GM19397 (cell line): Measurements from ENCODE around the gene CLEC3B.
"Not testable (repeated sequence)": the region's sequence is repeated elsewhere in the genome, so short reads cannot be mapped to it uniquely, and the experiment has no call there.

Source experiments
- ATAC-seq: cut with Tn5 transposase; IDR thresholded peaks from one replicate; pipeline ENCODE4 v1.9.1; 2021; ENCODE audit warnings: mild to moderate bottlenecking, moderate library complexity; ENCODE audit not compliant: unreplicated experiment

CLEC3B gene

GRCh38 chr3:45034612-45035252 is 8.6 kb downstream of the CLEC3B start:
- ATAC-seq, result no peak

DNA sequence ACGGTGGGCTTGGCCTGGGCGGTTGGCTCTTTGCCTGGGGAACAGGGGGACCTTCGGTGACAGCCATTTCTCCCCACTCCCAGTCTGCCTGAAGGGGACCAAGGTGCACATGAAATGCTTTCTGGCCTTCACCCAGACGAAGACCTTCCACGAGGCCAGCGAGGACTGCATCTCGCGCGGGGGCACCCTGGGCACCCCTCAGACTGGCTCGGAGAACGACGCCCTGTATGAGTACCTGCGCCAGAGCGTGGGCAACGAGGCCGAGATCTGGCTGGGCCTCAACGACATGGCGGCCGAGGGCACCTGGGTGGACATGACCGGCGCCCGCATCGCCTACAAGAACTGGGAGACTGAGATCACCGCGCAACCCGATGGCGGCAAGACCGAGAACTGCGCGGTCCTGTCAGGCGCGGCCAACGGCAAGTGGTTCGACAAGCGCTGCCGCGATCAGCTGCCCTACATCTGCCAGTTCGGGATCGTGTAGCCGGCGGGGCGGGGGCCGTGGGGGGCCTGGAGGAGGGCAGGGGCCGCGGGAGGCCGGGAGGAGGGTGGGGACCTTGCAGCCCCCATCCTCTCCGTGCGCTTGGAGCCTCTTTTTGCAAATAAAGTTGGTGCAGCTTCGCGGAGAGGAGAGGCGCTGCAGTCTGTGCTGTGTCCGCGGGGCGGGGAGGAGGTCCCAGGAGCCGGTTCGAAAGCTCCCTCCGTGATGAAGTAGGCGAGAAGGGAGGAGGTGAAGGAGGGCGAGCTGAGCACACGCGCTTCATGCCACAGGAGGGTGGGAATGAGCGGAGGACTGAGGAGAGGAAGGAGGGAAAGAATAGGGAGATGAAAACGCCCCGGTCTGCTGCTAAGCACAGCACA is 9.6 kb downstream of the CLEC3B start:
- no peak for ATAC-seq

DNA sequence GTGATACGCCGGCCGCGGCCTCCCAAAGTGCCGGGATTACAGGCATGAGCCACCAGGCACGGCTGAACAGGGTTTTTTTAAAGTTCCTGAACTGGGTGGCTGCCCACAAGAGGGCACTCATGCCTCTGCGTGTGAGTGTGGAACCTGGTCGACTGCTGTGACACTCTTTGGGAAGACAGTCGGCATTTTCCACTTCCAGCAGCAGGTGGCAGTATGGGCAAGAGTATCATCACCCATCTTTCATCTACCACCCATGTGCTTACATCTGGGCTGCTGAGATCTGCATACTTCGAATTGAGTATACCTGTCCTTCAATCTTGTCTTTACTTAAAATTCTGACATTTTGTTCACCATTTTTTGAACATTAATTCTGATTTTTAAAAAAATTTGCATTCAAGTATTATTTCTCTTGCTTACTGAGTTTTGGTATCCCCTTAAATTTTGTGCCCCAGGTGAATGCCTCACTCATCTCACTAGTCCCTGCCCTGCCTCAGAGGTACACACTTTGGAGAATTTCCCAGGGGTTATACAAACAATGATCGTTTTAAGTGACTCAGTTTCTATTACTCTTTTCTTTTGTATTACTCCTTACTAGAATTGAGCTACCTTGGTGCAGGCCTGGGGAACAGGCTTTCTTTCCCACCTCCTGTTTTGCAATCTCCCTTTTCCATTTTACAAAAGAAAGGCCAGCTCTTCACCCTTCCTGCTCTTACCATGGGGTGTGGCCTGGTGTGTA is 11.8 kb downstream of the CLEC3B start:
- ATAC-seq, result peak; percentile 62

DNA sequence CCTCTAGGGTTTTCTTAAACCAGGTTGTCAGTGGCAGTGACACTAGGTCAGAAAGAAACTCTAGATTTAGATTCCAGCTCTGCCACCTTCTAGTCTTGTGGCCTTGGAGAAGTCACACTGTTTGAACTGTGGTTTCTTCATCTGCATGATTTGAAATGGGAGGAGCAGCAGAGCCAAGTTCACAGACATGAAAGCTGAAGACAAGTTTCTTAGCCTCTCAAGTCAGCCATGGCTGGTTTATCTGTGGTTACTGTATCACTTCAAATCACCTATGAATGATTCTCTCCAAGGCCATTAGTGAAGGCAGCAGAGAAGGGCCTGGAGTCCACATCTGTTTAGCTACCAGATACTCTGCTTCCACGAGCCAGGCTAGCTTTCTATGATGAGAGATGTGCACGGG is 15.6 kb downstream of the CLEC3B start:
- ATAC-seq, result no peak

DNA sequence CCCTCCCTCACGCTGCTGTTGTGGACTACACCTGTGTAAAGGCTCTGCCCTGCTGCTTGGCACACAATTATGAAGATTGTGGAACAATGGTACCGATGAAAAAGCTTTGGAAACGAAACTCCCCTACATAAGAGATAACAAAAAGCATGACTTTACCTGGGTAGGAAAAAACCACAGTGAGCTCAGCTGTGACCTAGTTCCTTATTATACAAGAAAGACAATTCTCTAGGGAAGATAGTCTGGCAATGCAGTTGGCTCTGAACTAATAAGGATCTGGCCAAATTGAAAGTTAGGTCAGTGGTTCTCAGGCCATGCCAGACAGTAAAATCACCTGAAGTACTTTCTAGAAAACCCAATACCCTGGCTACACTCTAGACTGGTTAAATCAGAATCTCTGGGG is 16.1 kb downstream of the CLEC3B start:
- no peak for ATAC-seq

- no peak for ATAC-seq
Measured at GRCh38 chr3:45043728-45044299, 17.7 kb downstream of the CLEC3B start.

DNA sequence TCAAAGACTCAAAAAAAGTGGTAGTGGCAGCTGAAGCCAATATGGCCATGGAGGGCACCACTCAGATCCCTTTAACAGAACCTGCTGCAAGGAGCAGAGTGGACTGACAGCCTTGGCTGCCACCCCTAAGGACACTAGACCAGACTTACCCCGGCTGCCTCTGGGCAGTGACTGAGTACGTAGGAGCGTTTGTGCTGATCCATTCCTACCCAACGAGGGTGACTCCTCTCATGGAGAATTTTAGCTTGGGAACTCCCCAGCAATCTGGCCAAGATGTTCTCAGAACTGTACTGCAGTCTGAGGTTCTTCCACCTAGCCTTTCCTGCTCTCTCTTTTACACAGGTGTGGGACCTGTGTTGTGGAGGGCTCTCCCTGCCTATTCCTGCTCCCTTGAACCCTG is 22.1 kb downstream of the CLEC3B start:
- no peak for ATAC-seq

DNA sequence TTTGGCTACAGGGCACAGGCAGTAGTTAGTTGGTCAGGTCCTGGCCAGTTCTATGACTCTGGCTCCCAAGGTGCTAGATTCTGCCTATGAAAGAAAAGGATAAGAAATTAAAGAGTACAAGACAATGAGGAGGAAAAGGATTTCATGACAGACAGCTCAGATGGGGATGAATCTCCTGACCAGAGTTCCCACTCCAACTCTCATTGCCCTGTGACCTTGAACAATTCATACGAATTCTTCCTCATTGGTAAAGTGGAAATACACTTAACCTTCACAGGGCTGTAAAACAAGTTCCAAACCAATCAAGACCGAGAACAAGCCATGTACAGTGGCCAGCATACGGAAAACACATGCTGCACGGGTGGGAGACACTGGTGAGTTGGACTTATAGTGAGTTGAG is 23.7 kb downstream of the CLEC3B start:
- ATAC-seq, result no peak

GRCh38 chr3:45051685-45052084 is 25.6 kb downstream of the CLEC3B start:
- no peak for ATAC-seq

DNA sequence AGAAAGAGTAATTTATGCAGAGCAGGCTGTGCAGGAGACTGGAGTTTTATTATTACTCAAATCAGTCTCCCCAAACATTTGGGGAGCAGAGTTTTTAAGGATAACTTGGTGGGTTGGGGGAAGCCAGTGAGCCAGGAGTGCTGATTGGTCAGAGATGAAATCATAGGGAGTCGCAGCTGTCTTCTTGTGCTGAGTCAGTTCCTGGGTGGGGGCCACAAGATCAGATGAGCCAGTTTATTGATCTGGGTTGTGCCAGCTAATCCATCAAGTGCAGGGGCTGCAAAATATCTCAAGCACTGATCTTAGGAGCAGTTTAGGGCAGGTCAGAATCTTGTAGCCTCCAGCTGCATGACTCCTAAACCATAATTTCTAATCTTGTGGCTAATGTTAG is 27.7 kb downstream of the CLEC3B start:
- ATAC-seq, result not testable (repeated sequence)

DNA sequence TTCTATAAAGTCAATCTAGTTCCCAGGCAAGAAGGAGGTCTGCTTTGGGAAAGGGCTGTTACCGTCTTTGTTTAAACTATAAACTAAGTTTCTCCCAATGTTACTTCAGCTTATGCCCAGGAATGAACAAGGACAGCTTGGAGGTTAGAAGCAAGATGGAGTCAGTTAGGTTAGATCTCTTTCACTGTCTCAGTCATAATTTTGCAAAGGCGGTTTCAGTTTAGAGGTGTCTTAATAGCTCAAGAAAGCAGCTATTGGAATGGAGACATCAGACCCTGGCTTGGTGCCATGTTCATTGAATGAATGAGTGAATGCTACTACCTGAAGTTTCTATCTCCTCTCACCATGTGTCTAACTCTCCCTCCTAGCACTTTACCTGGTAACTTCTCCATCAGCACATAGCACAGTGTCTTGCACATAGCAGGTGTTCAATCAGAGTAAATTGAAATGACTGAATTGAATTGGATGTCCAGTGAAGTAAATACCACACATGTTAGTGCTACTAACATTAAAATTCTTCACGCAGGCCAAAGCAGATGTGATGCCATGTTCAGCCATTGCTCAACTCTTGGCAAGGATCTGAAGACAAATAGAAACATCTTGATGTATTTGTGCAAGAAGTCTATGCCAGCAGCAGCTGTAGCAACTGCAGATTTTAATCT is 28.2 kb downstream of the CLEC3B start:
- ATAC-seq, result no peak

- ATAC-seq, result no peak
Measured at GRCh38 chr3:45055032-45055410, 28.9 kb downstream of the CLEC3B start.

- no peak for ATAC-seq
Measured at GRCh38 chr3:45055411-45056143, 29.5 kb downstream of the CLEC3B start.

DNA sequence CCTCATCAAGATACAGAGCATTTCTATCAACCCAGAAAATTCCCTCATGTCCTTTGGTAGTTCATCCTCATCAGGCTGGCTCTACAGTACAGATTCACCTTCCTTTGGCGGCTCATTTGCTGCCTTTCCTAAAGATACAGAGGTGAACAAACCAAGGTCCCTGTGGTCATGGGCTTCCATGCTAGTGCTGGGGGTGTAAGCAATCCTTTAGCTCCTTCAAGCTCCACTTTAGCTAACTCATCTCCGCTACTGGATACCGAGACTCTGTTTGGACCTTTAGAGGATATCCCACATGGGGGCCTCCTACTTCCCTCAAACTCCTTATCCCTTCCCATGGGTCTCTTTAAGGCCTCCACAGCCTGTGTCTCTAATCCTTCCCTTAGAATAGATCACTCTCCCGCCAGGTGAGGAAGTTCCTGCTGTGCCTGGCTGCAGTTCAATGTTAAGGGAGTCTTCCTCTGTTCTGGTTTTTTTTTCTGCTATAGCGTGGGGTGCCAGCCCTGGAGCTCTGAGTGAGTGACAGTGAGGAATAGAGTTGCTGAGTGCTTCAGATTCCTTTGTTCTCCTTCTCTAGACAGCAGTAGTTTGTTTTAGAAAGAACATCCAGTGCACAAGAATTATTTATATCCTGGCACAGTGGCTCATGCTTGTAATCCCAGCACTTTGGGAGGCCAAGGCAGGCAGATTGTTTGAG is 30.7 kb downstream of the CLEC3B start:
- ATAC-seq, result no peak

- no peak for ATAC-seq
Measured at GRCh38 chr3:45057557-45057956, 31.5 kb downstream of the CLEC3B start.

GRCh38 chr3:45059132-45059531 is 33.0 kb downstream of the CLEC3B start:
- ATAC-seq, result no peak

DNA sequence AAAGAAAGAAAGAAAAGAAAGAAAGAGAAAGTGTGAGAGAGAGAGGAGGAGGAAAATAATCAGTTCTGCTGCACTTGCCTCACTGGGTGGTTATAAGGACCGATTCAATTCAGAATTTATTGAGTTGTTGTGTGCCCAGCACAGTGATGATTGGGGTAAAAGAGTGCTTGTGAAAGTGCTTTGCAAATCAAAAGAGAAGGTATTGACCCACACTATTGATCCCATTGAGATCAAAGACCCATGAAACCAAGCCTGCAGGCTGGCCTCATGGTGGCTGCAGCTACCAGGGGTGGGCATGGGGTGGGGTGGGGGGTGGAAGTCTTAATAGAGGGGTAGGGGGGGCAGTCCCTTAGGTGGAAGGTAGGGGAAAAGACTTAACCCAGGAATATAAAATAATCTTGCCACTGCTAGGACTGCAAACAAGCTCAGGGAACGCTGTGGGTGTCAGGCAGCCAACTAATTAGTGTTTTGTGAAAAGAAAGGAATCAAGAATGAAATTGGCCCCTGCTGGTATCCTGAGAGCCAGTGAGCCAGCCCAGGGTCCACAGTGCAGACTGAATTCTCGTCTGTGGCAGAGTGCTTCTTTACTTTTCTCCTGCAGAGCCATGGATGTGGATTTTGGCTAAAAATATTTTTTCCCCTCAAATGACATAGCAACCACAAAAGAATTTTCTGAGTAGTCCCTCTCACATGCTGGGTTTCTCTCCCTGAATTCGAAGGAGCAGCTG is 34.2 kb downstream of the CLEC3B start:
- ATAC-seq, result no peak

- ATAC-seq, result no peak
Measured at GRCh38 chr3:45062697-45063070, 36.6 kb downstream of the CLEC3B start.
